ENCODE data around the gene RBM3. TPM values are rescaled to one million over a fixed set of nuclear protein-coding genes. Genes with fewer than 3 reads are reported as not detected.

The RBM3 gene
- total and polyA plus RNA-seq, 2 of the 8 experiments (the other 6 are each of a cell fraction or from before 2014, with no cell fraction given): 99.6 to 164 TPM

- WGBS, 2 experiments (ENCODE audit: extremely low coverage in 1 of 2, insufficient coverage in 1 of 2, insufficient read length in 1 of 2, insufficient replicate concordance in 2 of 2, low coverage in 1 of 2, low lambda C conversion rate in 2 of 2, missing lambda C conversion rate in 1 of 2): 26% methylated on average over 11 of the region's 19 CpGs; no CpG with 5 or more reads in 1 of the 2 experiments
- H3K4me2 ChIP-seq (ENCODE audit: insufficient read depth in 1 of 2, low read depth in 2 of 2, low read length in 2 of 2): peak overlapping the region; percentile 72 to 80
Measured at GRCh38 chrX:48573690-48574269, 504 bp upstream of the RBM3 start.

More at GRCh38 chrX:48573690-48574269, 504 bp upstream of the RBM3 start:
- Histone ChIP-seq H3K56ac (replicated peaks; ENCODE audit: insufficient read length, low read depth, low read length) (no peak overlapping the region), H4K20me1 (replicated peaks in 1 of 2; ENCODE audit: control insufficient read depth in 1 of 2, insufficient read depth in 2 of 2, low read length in 2 of 2) (no peaks in the 10 kb centered on the region), H4K91ac (replicated peaks; ENCODE audit: insufficient read length, low read length) (no peak overlapping the region), H2BK20ac (ENCODE audit: low read length) (no peak overlapping the region), H3K23me2 (ENCODE audit: low read depth, low read length) (peaks cover 4% of the 10 kb centered on the region; the same call in 1 of the 2 replicates), H3K79me2 (ENCODE audit: control insufficient read depth in 1 of 2, insufficient read depth in 2 of 2, low read length in 2 of 2) (peaks cover 0 to 17% of the 10 kb centered on the region in 2 experiments; a peak in 2 of 4 replicates), H2BK12ac (ENCODE audit: low read depth, low read length) (no peak overlapping the region), H2BK15ac (ENCODE audit: low read length) (no peak overlapping the region), H3K4ac (replicated peaks; ENCODE audit: insufficient read length, low read depth, low read length) (no peak overlapping the region), H3K79me1 (ENCODE audit: low read depth, low read length) (peaks cover 7% of the 10 kb centered on the region), H2AK5ac (ENCODE audit: low read depth, low read length) (no peak overlapping the region), H4K8ac (ENCODE audit: extremely low read depth, insufficient read depth, low read length) (no peak overlapping the region; the same call in 1 of the 2 replicates), H3K4me3 (ENCODE audit: extremely low read depth in 1 of 4, insufficient read depth in 2 of 4, low read depth in 3 of 4, low read length in 4 of 4) (peak overlapping the region; percentile 75 to 96 (median 84); a peak in 7 of 8 replicates), H3K18ac (ENCODE audit: extremely low read depth, low read length) (peak overlapping the region; percentile 38; the same call in 1 of the 2 replicates), H2AFZ (ENCODE audit: low read length) (peak overlapping the region; percentile 81; the same call in 1 of the 2 replicates), H2BK5ac (ENCODE audit: low read depth, low read length) (no peak overlapping the region; the same call in 1 of the 2 replicates), H3K27ac (ENCODE audit: low read depth, low read length) (peak overlapping the region; percentile 79; the same call in 1 of the 2 replicates), H3K4me1 (replicated peaks in 1 of 4; ENCODE audit: control insufficient read depth in 3 of 4, insufficient read depth in 4 of 4, low read length in 3 of 4) (peaks cover 0 to 5% (median 0%) of the 10 kb centered on the region in 4 experiments; a peak in 5 of 7 replicates), H3K14ac (ENCODE audit: insufficient read length) (no peak overlapping the region), H3K36me3 (ENCODE audit: control insufficient read depth in 2 of 4, insufficient read depth in 4 of 4, low read length in 3 of 4) (peaks cover 16 to 38% (median 26%) of the 10 kb centered on the region in 4 experiments), H3K23ac (ENCODE audit: insufficient read length) (no peak overlapping the region), H2BK120ac (replicated peaks; ENCODE audit: low read depth, low read length) (no peak overlapping the region), H3K9me3 (ENCODE audit: insufficient read depth in 2 of 2, low read depth in 1 of 2, low read length in 1 of 2) (no peaks in the 10 kb centered on the region), H3K27me3 (replicated peaks in 1 of 4; ENCODE audit: control insufficient read depth in 3 of 4, extremely low read depth in 1 of 4, insufficient read depth in 3 of 4, low read length in 3 of 4) (no peaks in the 10 kb centered on the region), H3K9ac (replicated peaks in 1 of 4; ENCODE audit: extremely low read depth in 1 of 4, low read depth in 3 of 4, low read length in 3 of 4) (peak overlapping the region in 3 of 4 experiments; percentile 16 to 99 (median 77); a peak in 4 of 7 replicates), H4K5ac (ENCODE audit: insufficient read length, low read depth, low read length) (peak overlapping the region; percentile 86)
- FAIRE-seq (no peak), DNase-seq (ENCODE audit: low read depth in 1 of 2, low spot score in 2 of 2) (no peak)
- CTCF ChIA-PET (ENCODE audit: partially characterized antibody): no interaction called here
- TF ChIP-seq CREB1 (IDR thresholded peaks at IDR 0.05) (peak; percentile 14; the same call in 1 of the 2 replicates), SRF (IDR thresholded peaks at IDR 0.05; ENCODE audit: low read depth, low read length) (no peak), SAP30 (IDR thresholded peaks at IDR 0.05; ENCODE audit: insufficient read depth, insufficient replicate concordance, low read length) (peak; percentile 70), ATF2 (IDR thresholded peaks at IDR 0.05; ENCODE audit: low read length) (peak; percentile 7; the same call in 1 of the 2 replicates)
- POLR2A ChIA-PET (ENCODE audit: partially characterized antibody): interaction anchor here (0.7 to 2.9 kb wide), 22 partner anchors 9 to 138 kb away, joined by 3 to 22 read pairs (median 4); partner anchors contain the start of genes EBP, TBC1D25 and WDR13
